Activated CD4-positive, CD25-positive, alpha-beta regulatory T cell treated with anti-CD3 and anti-CD28 coated beads, Interleukin-2, amount 50 U/mL, for 24 hours (primary cell): ENCODE measurements around the gene PDE4B.
A peak's percentile ranks its signal among the peaks of the same experiment; 100 is the strongest.

ENCODE experiments used
- ATAC-seq, 2 donors: fragments of 150-1000 bp; cut with Tn5 transposase; one replicate each; pipeline ENCODE4 v1.10.0; 2021; ENCODE audit warnings: mild to moderate bottlenecking in 1 of 2, moderate library complexity in 1 of 2

Gene PDE4B

DNA sequence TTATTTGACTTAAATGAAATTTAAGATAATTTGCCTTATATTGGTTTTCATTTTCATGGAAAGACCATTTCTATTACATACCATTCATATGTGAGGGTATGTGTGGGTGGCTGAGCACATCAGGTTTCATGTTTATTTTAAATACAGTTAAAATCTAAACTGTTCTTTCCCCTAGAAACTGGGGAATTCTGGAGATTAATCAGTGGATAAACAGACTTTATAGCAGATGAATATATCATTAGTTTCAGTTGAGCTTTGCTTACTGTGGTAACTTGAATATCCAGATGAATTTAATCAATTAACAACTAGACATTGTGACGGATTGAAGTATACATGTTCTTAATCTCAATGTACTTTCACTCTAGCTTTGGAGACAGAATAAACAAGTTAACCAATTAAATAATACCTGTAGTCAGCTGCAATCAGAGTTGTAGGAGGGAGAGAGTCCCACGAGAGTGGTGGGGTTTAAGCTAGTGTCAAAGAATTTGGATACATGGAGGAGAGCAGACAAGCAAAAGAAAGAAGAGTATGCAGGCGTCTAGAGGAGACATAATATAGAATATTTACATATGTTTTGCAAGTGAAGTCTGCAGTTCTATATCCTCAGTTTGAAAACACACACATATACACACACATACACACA lies 97.6 kb downstream of the PDE4B start:
- no peak for ATAC-seq

DNA sequence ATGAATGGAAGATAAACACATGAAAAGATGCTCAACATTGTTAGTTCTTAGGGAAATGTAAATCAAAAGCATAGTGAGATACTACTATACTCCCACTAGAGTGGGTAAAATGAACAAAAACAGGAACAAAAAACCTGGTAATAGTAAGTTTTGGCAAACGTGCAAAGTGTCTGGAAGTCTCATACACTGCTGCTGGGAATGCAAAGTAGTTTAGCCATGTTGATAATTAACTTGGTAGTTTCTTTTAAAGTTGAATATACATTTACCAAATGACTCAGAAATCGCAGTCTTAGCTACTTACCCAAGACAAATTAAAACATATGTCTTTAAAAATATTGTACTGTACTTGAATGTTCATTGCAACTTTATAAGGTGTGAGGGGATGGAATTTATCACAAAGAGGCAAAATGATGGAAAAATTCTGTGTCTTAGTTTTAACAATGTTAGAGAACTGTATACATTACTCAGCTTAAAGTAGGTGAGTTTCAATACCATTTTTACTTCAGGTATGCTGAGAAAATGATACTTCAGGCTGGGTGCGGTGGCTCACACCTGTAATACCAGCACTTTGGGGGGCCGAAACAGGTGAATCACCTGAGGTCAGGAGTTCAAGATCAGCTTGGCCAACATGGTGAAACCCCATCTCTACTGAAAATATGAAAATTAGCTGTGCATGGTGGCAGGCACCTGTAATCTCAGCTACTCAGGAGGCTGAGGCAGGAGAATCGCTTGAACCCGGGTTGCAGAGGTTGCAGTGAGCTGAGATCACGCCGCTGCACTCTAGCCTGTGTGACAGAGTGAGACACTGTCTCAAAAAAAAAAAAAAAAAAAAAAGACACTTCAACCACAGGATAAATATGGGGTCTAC lies 102.3 kb downstream of the PDE4B start:
- peak in 1 of 2 donors; percentile 48 for ATAC-seq

DNA sequence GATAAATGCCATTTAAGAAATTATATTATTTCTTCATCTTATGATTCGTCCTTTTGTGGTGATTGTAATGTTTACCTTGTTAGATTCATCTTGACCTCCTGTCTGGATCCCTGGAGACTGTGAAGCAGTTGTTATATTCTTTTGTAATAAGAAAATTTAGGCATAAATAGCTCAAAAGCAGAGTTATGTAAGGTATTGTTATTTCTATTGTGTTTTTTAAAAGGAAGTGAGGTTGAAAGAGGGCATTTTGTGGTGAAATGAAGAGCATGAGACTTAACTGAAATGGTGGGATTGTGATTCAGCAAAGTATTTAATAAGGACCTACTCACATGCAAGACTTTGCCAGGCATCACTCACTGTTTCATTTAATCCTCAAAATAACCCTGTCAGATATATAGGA lies 104.0 kb downstream of the PDE4B start:
- no peak for ATAC-seq

DNA sequence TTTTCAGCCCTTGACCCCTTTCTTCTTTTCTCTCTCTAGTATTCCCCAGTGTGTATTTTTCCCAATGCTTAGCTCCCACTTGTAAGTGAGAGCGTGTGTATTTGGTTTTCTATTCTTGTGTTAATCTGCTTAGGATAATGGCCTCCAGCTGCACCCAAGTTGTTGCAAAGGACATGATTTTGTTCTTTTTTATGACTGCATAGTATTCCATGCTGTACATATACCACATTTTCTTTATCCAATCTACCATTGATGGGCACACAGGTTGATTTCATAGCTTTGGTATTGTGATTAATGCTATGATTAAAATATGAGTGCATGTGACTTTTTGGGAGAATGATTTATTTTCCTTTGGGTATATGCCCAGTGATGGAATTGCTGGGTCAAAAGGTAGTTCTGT lies 104.8 kb downstream of the PDE4B start:
- ATAC-seq: no peak

DNA sequence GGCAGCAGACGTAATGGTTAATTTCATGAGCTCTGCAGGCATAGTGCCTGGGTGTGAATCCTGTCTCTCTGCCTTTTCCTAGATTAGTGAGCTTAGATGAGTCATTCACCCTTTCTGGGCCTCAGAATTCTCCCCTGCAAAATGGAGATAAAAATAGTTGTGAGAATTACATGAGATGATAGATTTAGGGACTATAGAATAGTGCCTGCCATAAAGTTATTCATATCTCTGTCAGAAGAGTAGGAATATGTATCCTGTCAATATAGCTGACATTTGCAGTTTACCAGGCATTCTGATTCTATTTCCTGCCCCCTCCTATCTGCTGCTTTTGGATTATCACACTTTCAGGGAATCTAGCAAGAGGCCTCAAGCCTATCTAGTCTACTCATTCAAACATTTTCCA lies 112.0 kb downstream of the PDE4B start:
- no peak for ATAC-seq

DNA sequence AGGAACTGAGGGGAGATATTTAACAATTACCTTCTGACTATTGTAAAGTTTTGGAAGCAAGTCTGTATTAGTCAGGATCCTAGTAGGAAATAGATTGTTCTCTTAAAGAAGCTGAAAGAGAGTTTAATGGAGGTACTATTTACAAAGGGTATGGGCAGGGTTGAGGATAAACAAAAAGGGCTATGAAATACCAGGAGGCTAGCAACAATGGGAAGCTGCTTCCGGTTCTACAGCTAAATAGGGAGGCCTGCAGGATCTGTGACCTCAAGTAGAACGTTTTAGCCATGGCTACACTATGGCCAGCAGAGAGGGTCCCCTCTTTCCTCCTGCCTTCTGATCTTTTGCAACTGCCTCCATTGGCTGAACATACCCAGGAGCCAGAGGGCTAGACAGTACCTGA lies 117.7 kb downstream of the PDE4B start:
- ATAC-seq: no peak

DNA sequence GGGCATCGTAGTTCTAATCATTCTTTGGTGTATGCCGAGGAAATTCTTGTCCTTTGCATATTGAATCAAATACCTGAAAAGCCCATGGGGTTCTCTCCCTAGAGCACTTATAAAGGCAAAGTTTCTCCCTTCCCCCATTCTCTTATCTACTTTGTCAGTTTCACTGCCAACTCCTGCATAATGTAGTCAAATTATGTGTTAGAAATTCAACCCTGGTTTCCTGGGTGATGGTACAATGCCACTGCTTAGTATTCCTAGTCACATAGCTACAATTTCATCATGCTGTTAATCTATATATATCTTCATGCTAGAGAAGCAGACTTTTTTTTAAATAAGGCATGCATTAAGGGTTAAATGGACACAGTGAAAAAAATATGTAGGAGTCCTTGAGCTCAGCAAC lies 119.0 kb downstream of the PDE4B start:
- no peak for ATAC-seq

DNA sequence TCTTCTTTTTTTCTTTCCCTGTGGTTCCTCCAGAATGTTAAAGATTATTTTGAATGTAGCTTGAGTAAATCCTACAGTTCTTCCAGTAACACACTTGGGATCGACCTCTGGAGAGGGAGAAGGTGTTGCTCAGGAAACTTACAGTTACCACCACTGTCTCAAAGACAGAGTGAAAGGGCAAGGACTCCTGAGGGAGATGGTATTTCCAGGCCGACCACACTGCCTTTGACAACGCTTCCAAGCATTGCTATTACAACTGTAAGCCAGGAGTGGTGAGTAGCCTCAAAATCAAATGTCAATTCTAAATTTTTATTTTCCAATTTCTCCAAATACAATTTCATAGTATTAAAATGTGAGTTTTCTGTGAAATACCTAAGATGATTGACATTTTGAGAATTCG lies 125.9 kb downstream of the PDE4B start:
- no peak for ATAC-seq

DNA sequence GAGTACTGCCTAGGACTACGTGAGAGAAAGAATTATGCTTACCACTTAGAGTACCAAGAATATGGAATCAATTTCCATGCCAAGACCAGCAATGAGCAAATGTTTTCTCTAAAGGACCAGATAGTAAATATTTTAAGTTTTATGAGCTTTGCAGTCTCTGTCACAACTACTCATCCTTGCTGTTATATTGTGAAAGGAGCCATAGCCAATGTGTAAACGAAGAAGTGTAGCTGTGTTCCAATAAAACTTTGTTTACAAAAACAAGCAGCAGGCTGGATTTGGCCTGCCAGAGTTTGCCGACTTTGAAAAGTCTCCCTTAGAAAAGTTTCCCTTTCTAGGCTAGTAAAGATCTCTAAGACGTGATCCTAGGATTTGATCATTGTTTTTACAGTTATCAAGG lies 128.8 kb downstream of the PDE4B start:
- no peak for ATAC-seq

DNA sequence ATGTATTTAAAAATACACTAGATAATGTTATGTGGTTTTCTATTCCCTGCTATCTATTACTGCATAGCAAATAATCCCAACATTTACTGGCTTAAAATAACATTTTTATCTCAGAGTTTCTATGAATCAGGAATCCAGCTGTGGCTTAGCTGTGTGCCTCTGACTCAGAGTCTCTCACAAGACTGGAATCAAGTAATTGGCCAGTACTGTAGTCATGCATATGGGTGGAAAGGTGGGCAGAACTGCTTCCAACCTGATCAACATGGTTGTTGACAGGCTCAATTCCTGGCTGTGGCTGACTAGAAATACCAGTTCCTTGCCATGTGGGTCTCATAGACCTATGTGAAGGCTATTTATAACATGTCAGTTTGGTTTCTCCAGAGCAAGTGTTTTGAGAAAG lies 131.8 kb downstream of the PDE4B start:
- no peak for ATAC-seq

DNA sequence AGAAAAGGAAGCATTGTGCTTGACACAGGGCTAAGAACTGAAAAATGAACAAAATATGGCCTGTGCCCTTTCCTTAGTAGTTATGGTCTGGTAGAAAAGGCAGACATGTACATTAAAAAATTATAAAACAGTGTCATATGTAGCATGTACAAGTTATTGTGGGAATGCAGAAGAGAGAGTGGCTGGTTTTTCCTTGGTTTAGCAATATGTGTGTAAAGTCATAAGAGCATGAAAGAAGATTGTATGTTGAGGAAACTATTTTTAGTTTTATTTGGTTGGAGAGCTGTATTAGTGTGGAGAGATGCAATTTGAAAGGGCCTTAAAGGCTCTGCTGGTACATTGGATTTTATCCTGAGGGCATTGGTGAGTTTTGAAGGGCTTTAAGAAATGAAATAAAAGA lies 145.8 kb downstream of the PDE4B start:
- no peak for ATAC-seq

DNA sequence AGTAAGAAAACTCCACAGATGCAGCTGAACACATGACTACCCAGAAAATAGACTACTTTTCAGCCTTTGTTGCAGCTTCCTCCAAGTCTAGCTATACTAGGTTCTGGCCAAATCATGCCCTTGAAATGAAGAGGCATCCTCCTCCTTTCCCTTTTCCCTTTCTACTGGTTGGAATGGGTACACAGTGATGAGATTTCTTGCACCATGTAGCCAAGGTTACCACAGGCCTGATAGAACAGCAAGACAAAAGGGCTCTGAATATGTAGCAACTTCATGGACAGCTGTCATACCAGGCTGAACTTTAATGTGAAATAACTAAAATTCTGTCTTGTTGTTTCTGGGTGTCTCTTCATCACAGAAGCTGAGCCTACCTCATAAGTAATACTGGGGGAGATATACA lies 146.5 kb downstream of the PDE4B start:
- no peak for ATAC-seq

DNA sequence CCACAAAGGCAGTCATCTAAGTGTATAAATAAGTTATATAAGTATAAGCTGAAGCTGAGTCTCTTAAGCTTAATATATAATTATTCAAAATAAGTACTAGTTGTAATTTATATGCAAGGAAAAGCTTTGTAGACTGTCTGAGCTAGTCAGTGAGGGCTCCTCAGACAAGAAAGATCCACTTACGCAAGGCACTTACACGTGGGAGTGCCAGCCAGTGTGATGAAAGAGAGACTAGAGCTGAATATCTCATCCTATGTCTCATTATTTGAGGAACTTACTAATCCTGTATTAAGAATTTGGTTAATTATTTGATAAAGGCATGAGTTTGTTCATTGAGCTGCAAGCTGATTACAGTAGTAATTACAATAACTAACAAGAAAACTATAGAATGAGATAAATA lies 146.9 kb downstream of the PDE4B start:
- no peak for ATAC-seq

DNA sequence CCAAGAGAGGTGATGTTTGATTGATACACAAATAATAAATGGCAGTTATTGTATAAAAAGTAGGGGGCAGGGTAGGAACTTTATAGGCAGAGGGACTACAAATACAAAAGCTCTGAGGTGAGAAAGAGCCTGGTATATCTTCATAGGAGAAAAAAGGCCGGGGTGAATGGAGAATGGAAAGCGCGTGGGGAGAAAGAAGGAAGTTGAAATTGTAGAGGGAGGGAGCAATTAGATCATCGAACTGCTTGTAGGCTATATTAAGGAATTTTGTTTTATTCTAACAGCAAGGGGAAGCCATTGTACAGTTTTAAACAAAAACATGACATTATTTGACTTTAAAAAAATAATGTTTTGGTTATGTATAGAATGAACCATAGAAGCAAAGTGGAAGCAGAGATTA lies 147.4 kb downstream of the PDE4B start:
- no peak for ATAC-seq

DNA sequence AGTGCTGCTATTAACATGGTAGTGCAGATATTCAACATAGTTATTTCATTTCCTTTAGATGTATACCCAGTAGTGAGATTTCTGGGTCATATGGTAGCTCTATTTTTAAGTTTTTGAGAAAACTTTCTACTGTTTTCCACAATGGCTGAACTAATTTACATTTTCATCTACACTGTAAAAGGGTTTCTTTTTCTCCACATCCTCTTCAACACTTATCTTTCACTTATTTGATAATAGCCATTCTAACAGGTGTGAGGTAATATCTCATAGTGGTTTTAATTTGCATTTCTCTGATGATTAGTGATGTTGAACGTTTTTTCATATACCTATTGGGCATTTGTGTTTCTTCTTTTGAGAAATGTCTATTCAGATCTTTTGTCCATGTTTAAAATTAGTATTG lies 149.8 kb downstream of the PDE4B start:
- no peak for ATAC-seq

DNA sequence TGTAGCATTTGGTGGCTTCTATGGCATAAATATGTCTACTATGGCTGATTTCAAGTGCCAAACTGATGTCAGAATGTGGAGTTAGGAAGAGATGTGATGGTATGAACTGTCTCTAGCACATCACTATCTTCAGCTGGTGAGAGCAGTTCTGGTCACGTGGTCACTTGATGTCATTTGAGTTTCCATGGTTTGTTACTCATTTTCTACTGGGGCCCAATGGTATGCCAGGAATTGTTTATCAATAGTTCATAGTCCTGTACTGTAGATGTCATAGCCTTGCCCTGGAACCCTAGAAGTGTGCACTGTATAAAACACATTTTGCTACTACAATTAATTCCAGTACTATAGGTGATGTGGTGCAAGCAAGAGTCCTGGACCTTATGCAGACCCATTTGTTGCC lies 153.7 kb downstream of the PDE4B start:
- no peak for ATAC-seq

DNA sequence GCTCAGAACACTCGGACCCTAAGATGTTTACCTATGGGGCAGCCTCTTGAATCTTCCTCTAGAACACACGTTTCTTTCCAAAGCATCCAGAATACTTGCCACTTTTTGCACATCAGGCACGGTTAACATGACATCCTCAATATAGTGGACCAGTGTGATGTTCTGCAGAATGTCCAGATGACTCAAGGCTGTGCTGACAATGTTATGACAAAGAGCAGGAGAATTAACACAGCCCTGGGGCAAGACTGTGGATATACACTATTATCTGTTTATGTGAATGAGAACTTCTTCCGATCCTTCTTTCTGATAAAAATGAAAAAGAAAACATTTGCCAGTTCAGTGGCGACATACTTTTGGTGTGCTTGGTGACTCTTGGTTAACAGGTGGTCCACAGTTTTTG lies 154.3 kb downstream of the PDE4B start:
- no peak for ATAC-seq

DNA sequence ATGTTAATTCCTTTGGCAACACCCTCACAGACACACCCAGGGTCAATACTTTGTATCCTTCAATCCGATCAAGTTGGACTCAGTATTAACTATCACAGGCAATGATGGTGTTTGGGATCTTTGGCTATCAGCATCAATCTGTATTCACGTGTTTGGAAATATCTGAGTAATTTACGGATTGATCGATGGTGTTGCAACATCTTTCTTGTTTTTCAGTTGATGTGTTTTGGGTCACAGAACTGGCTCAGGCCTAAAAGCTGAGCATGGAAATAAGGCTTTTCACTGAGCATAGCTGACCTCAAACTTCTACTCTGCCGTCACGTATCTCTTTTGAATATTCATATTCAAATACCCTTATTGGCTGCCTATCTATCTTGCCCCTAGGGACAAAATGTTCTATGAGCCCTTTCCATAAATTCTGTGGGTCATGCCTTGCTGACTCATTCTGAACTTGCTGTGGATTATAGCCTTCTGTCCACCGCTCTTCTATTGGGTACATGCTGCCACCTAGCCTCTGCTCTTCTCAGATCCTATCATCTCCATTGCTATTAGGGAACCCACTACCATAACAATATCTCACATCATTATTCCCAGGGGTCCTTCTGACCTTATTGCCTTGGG lies 156.0 kb downstream of the PDE4B start:
- no peak for ATAC-seq

DNA sequence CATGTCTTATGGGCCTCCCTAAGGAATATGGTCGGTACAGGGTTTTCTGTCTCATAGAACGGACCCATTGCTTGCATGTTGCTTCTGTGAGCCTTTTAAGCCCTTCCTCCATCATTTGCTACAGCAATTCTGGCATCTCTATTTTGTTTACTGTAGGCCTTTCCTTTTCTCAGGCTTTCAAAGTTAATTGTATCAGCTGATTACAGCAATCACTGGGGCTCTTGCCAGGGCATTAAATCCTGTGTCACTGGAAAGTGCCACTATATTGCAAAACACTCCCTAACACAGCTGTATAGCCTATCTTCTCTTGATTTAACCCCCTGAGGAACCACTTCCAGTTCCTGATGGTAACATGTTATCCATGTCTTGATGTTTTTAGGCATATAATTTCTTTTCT lies 156.5 kb downstream of the PDE4B start:
- ATAC-seq: no peak

DNA sequence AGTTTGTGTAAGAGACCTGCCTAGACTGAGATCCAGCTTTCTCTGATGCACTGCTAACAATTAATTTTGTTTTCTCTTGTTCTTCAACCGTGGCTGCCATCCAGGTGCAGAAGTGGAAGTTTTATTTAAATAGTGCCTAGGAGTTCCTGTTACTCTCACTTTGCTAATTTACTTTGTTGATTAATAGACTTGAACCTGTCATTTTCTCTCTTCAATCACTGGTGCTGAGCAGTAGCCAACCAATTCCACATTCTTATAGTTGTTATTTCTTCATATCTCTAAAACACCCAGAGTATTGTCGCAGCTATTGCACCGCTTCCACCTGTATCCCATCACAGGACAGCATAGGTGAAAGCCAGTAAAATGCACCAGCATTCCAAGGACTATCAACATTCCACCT lies 157.2 kb downstream of the PDE4B start:
- no peak for ATAC-seq

DNA sequence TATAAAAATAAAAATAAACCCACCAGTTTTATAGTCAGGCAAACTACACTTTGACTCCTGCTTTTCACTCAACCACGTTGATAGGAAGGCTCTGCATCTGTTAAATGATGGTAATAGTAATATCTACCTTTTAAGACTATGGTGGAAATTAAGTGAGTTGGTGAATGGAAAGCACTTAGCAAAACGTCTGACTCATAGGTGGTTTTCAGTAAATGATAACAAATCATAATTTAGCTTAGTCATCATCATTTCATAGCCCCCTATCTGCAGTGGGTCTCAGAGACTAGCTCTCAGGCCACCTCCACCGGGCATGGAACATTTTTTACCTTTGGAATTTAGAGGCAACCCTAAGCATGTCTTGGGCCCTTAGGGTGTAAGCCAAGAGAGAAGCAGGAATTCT lies 160.0 kb downstream of the PDE4B start:
- peak; percentile 65 to 79 for ATAC-seq

DNA sequence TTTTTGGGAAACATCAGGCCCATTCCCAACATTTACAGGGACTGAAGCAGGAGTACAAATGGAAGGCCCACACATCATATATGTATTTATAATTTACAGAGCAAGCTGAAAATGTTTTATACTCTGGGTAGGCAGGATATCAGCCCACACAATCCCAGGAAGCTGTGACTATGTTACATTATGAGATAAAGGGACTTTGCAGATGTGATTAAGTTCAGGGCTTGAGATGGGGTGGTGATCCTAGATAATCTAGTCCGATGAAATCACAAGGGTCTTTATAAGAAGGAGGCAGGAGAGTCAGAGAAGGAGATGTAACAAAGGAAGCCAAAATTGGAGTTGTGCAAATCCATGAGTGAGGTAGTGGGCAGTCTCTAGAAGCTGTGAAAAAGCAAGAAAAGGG lies 160.5 kb downstream of the PDE4B start:
- ATAC-seq: no peak

DNA sequence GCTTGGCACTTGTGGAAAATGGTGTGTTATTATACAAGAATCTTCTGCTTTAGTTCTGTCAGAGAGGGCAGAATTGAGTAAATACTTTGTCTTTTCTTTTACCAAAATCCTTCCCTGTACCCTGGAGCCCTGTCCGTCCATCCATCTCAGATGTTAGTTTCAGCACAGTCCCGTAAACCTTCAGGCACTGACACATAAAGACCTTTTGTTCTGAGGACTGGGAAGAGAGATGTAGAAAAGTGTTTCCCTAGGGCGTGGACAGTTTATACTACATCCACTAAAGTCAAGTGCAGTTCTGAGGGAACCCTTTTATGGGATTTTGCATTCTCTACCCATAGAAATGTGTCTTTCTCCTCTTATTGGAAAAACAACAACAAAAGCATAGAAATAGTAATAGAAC lies 162.4 kb downstream of the PDE4B start:
- ATAC-seq: no peak

DNA sequence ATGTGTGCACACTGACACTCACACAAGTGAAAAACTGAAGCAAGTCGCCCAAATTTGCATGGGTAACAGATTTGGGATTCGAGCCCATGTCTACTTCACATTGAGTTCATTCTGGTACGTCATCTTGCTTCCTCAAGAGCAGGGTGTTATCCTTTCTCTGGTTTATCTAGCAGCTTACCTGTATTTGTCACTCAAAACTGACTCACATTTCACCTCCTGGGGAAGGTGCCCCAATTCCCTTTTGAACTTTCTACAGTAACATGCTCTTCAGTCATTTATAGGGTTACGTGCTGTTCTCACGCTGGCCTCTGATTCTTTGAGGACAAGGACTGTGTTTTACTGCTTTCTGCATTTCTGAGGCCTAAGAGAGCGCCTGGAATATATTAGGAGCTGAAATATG lies 162.8 kb downstream of the PDE4B start:
- ATAC-seq: no peak
